GM21717 (cell line): ENCODE data around the gene CLSTN2.
"Not testable (repeated sequence)": the region's sequence is repeated elsewhere in the genome, so short reads cannot be mapped to it uniquely, and the experiment has no call there.

ENCODE experiments used
- ATAC-seq: cut with Tn5 transposase; IDR thresholded peaks from one replicate; pipeline ENCODE4 v1.9.1; 2021; ENCODE audit warnings: mild to moderate bottlenecking, moderate library complexity; ENCODE audit not compliant: unreplicated experiment

The CLSTN2 gene

DNA sequence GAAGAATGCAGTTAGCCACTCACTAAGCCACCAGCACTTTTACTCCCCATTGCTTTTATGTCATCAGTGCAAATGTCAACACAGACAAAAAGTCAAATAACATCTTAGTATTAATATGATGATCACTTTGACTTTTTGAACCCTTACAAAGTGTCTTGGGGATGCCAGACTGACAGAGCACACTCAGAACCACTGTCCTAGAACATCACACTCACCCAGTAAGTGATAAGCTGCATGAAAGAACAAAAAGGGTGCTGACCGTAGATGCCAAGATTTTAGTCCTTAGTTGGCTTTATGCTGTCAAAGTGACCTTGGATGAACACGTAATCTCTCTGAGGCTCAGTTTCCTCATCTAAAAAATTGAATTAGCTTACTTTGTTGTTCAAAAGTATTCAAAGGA, 463.4 kb downstream of the CLSTN2 start:
- ATAC-seq, result no peak

DNA sequence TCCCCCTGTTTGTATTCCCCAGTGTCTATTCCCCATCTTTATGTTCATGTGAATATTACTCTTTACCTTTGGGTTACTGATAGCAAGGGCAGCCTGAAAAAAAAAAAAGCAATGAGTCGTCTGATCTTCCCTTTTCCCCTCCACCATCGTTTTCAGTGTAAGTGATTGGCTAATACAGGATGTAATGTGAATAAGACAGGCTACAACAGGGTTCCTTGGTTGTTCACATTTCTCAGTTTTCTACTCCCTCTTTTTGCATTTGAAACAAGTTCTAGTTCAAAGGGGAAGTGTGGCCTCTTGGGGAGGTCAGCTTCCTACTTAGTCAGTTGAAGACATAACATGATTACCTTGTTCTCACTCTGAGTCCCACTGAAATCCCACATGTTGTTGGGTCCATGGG, 464.9 kb downstream of the CLSTN2 start:
- no peak for ATAC-seq

DNA sequence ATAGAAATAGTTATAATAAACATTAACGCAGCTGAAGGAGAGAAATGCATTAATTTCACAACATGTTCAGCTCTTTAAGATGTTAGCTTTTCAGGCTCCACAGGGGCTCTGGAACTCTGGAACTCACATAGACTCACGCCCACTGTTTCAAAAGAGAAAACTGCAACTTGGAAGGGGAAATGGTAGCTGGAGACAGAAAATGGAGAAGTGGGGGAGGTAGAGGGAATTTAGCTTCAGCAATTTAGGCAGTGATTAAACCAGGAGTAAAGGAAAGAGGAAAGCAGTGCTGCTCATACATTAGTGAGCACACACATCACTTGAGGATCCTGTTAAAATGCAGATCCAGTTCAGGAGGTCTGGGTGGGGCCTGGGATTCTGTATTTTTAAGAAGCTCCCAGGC, 468.1 kb downstream of the CLSTN2 start:
- no peak for ATAC-seq

DNA sequence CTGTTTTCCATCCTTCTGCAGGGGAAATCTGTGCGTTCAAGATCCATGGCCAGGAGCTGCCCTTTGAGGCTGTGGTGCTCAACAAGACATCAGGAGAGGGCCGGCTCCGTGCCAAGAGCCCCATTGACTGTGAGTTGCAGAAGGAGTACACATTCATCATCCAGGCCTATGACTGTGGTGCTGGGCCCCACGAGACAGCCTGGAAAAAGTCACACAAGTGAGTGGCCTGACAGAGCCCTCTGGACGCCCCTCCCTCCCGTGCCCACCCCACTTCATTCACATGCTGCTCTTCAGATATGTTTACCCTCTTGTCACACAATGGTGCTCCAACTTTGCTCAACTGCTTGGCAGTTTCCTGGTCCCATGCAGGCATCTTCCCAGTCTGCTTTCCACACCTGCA, 468.6 kb downstream of the CLSTN2 start:
- no peak for ATAC-seq

DNA sequence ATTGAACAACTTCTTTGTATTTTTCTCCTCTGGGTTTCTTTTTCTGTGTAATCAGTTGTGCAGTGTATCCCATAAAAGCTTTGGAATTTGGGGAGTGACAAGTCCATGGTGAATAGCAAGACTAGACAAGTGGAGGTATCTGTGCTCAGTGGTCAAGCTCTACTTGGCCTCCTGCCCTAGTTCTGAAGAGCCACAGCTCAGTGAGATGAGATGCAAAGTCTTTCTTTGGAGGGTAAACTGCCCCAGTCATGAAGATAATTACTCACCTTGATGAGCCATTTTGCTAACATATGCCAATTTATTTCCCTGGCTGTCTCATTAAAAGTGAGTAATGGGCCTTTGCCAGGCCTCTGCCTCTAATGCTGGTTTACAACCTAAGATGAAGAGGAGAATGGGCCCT, 471.7 kb downstream of the CLSTN2 start:
- ATAC-seq, result no peak

DNA sequence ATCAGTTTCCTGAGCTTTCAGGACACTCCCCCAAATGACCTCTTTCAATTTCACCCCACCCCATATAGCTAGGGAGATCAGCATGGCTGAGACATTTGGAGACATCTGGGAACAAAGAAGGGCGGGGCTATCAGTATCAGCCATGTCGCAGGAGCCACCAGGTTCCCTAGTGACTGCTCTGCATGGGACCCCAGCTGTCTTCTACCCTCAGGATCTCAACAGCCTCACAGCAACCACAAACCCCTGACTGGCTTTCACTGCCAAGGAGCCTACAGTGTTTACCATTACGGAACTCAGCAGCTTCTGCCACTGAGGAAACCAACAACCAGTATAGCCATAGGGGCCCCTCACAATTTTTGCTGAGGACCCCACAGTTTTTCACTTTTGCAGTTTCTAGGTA, 473.3 kb downstream of the CLSTN2 start:
- ATAC-seq, result no peak

DNA sequence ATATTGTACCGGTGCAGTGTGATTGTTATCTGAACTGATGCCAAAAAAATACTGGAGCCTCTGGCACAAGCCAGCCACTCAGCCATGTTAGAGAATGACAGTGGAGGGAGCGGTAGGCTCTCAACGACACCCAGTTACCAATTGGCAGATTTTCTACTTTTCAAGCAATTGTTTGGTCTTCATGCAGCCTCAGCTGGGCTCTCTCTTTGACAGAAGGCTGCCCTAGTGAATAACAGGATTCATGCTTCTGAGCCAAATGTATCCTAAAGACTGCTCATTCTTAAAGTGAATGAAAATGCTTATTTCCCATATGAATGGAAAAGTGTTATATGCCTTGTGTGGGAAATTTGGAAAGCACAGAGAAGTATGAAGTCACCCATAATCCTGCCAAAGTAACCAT, 481.7 kb downstream of the CLSTN2 start:
- no peak for ATAC-seq

DNA sequence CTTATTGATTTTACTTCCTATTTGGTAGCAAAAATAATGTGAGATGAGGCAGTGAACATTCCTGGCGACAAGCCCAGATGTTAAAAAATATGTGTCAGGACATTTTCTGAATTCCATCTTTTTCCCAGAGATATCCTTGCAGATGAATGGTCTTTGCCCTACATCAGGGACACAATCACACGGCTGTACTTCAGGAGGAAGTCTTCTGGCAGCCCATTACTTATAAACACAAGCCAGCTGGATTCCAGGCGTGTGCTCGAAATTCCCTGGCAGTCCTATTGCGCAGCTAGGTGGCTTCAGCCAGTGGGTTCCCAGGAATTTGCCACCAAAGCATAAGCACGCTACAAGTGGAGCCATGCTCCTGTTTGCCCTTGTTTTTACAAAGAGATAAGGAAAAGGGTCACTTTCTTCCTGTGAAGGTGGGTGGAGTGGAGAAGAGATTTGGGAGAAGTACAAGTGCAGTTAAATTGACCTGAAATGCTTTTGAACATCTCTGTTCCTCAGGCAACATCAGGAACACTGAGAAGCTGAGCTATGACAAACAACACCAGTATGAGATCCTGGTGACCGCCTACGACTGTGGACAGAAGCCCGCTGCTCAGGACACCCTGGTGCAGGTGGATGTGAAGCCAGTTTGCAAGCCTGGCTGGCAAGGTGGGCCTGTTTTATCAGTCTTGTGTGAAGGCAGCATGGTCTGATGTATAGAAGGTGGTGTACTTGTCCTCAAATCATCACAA, 485.8 kb downstream of the CLSTN2 start:
- no peak for ATAC-seq

DNA sequence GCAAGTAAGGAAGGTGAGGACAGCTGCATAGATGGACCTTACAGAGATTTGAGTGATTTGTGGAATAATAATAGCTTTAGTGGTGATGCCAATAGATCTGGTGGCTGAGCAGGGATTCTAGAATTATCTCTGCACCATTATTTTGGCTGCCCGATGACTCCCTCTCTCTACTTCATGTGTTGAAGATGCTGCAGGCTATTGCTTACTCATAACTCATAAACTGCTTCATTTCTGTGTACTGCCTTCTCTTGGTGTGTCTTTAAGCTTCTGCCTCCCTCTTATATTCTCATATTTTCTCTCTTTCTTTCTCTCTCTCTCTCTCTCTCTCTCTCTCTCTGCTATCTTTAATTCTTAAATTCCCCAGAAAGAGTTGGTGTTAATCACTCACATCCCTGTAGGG, 486.9 kb downstream of the CLSTN2 start:
- no peak for ATAC-seq

DNA sequence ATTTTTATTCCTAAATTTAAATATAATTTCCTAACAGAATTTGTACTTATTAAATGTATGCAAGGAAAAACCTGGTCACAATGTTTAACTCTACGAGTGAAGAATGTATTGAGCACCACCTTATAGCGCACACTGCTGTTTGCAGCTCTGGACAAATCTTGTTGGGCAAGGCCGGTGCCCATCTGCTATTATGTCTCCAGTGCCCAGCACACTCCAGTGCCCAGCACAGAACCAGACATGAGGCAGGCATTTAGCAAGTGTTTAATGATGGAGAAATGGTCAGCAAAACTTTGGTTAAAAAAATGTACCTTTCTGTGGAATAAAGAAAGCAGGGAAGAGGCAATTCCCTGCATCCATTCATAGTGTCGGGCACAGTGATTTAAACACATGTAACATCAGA, 488.2 kb downstream of the CLSTN2 start:
- ATAC-seq, result no peak

DNA sequence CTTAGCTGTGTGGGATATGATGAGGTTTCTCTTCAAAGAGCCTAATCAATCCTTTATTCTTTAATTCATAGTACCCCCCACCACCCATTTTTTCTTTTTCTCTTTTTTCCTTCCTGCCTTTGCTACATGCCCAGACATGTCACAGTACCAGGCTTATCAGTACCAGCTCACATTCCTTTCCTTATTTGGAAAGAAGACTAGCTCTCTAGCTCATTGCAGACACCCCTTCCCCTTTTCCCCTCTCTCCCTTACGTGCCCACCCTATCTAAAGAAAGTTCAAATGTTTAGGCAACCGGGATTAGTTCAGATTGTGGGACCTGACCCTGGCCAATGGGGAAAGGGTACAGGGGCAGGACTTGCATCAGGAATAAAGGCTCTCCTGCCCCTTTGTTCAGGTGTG, 488.6 kb downstream of the CLSTN2 start:
- not testable (repeated sequence) for ATAC-seq

DNA sequence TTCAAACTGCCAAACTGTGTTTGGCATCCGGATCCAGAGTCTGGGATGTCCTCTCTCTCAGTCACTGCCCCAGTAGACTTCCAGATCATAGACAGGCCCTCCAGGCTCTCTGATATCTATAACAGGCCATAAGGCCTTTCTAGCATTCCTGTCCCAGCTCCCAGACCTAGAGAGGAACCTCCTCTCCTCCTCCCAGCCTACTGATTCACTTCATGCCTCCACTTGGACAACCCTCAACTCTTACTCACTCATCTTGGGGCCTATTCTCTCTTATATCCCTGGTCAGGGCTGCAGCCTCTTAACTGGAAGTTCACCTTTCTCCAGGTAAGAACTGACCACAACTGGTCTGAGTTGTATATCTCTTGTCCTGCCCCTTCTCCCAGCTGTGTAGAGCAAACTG, 489.2 kb downstream of the CLSTN2 start:
- ATAC-seq, result no peak

DNA sequence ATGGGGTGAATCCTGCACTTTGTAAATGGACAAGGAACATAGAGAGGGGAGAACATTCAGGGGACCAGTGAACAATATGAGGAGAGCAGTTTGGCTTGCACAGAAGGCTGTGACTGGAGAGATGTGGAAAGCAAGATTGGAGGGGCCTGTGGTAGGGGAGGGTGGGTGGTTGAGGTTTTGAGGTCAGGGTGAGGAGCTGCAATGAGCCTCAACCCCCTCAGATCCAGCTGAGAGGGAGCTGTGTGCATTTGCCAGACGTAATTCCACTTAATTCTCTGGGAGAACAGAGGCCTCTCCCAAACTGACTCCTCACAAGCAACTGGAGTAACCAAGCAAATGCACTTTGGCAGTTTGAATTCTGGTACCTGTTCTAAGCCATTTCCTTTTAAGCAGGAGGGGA, 489.7 kb downstream of the CLSTN2 start:
- no peak for ATAC-seq

DNA sequence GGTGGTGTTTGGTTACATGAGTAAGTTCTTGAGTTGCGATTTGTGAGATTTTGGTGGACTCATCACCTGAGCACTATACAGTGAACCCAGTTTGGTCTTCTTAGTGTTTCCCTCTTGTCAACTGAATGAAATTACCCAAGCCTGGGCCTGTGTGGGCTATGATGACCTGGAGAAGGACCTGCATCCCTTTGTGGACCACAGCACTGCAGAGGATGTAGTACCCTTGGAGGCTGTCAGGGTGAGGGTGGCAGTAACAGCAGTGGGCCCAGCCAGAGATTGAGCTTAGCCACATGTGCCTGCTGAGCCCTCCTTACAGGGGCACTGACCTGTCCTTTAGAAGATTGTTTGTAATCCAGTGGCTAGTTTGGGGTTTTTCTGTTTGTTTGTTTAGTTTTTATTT, 492.8 kb downstream of the CLSTN2 start:
- no peak for ATAC-seq

DNA sequence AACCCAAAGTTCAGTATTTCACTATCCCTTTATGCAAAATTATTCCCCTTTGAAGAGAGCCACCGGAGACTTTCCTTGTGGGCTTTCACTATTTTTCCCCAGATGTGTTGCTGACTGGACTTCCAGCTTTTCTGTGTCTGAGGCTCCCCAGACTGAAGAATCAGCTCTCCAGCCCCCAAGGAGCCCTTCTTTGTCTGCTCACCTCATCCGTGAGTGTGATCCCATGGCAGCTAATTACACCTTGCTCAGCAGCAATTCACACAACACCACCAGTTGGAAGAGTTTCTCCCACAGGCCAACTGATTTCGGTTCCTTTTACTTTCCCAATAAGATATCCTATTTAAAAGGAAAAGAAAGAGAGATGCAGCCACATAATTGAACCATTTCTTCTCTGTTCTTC, 493.4 kb downstream of the CLSTN2 start:
- no peak for ATAC-seq

DNA sequence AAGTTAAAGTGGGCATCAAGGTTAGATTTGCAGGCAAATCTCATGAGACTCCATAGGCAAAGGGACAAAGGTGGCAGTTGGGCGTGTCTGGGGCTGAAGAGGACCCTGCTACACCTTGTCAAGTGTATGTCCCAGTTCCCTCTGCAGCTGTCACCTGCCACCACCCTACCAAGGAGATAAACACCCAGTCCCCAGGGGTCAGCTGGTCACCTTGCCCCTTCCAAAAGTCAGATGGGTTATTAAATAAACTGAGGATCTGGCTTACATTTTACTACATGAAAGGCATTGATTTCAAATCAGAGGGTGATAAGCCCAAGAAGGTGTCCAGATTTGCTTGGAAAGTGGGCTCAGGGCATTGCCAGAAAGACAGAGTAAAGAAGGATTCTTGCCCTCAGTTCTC, 494.8 kb downstream of the CLSTN2 start:
- ATAC-seq, result no peak

DNA sequence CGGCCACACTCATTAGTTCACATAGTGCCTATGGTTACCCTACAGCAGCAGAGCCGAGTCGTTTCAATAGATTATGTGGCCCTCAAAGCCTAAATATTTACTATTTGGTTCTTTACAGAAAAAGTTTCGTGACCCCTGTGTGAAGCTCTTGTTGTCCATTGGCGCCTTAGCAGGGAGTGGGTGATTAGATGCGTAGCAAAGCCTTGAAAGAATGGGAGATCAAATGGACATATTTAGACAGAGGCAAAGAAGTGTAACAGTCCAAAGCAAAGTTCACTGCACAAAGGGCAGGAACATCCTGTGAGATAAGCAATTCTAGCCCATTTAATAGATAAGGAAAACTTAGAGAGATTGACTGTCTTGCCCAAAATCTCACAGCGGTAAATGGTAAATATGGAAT, 495.5 kb downstream of the CLSTN2 start:
- ATAC-seq, result no peak

DNA sequence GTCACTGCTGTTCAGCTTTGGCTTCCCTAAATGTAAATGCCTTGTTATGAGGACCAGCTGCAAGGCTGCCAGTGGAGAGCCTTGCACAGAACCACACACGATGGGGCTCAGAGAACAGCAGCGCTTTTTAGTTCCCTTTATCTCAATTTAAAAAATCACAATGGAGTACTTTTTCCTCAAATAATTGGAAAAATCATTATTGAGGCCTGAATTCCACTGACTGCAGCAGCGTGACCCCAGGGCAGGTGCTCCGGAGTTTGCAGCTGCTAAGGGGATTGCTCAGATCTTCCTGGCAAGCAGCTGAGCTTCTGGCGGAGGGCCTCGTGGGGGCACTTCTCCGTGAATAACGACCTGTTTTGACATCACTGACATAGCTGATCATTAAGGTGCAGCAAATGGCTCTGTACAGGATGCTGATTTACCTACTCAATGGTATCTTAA, 497.3 kb downstream of the CLSTN2 start:
- no peak for ATAC-seq

DNA sequence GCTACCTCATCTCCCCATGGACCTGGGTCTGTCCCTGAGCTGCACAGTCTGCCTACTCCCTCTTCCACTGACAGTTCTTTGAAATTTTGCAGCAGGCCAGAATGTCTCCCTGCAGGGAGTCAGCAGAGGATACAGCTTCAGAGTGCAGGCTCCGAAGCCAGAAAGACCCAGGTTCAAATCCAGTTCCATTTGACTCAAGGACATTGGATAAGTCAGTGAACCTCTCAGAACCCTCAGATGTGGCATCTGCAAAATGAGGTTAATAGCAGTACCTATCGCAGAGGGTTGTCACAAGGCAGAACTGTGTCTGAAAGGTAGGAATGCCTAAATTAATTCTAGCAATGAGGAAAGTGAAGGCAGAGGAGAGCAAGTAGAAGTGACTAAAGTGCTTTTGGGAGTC, 498.4 kb downstream of the CLSTN2 start:
- no peak for ATAC-seq

DNA sequence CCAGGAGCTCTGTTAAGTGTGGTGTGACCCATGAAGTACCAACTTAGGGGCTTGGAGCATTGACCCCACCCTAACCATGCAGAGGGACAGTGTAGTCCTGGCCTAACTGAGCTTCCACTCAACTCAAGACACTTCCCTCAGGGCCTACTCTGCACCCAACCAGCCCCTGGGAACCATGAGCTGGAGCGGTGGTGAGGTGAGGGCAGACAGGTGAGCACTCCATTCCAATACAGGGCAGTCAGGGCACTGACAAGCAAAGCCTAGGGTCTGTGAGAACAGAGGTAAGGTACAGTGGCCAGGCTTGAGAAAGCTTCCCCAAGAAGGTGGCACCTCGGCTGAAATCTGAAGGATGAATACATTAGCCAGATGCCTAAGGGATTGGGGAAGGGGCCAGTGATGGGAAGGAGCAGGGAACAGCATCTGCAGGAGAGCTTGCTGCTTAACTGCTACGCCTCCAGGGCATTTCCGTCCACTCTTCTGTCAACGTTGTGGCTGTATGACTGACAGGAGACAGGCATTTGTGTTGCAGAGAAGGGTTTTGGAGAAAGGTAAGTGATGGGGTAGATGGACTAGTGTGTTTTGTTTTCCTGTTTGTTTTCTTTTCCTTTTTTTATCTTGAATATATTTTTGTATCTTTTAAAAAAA, 499.4 kb downstream of the CLSTN2 start:
- ATAC-seq, result no peak

DNA sequence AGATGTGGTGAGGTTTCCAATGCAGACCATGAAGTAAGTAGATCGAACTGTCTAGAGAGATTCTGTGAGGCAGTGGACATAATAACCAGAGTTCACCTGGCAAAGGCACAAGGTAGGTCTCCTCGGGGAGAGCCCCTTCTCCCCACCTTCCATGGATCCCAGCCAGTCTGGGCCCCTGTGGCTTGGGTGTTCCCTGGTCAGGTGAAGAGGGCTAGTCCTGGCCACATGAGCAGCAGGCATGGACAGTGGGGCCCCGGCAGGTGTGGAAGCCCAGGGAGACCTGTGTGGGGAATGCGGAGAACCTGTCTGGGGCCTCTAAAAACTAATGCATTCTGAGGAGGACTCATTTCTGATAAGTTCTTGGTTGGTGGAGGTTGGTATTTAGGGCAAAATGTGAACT, 501.4 kb downstream of the CLSTN2 start:
- ATAC-seq, result no peak

DNA sequence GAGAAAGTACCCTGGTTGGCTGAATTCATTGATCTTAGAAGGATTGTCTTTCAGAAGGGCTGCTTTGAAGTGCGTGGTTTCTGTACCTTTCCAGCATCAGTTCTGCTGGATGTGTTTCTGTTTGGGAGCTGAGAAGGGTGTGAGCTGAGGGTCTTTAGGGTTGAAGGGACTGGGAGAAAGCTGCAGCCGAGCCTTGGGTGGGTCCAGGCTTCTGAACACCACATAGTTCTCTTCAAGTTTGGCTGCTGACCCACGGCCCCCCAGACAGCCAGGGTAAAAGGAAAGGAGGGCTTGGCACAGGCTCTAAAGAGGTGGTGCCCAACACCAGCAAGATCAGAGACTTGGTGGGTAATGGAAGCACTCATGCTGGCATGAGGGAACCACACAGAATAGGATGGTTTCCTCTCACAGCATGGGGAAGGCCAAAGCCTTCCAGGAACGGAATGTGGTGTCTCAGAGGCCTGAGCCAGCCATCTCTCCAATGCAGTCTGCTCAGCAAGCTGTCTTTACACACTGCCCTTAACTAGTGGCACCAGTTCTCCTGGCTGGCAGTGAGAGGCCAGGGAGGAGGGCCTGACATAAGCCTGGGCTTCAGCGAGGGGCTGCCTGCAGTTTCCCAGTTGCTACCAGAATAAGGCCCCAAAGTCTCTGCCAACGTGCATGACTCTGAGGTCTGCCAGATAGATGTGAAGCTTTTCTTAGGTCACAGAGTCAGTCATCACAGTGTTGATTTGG, 503.9 kb downstream of the CLSTN2 start:
- no peak for ATAC-seq
